ENCODE results near the gene CCBE1.
"Not testable (repeated sequence)": the region's sequence is repeated elsewhere in the genome, so short reads cannot be mapped to it uniquely, and the experiment has no call there.

CCBE1 gene

DNA sequence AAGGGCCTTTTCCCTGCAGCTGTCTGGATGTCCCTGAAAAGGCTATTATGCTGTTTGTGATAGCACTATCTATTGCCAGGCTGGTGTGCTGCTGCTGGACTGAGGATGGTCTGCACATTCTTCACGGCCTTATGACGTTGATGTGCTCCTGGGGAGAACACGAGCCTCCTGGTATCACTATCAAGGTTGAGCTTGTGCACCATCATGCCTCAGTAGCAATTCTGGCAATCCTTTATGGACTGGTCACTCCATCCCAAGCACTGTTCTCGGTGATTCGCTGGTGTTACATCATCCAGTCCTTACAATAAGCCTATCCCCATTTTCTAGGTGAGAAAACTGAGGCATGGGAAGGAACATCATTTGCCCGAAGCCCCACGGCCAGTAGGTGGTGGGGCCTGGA, 18.2 kb upstream of the CCBE1 start:
- DNase-seq (ENCODE audit: low spot score) = no peak

DNA sequence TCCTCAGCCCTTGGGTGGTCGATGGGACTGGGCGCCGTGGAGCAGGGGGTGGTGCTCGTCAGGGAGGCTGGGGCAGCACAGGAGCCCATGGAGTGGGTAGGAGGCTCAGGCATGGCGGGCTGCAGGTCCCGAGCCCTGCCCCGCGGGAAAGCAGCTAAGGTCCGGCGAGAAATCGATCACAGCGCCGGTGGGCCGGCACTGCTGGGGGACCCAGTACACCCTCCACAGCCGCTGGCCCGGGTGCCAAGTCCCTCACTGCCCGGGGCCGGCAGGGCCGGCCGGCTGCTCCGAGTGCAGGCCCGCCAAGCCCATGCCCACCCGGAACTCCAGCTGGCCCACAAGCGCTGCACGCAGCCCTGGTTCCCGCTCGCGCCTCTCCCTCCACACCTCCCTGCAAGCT, 16.9 kb upstream of the CCBE1 start:
- not testable (repeated sequence) for DNase-seq (ENCODE audit: low spot score)

DNA sequence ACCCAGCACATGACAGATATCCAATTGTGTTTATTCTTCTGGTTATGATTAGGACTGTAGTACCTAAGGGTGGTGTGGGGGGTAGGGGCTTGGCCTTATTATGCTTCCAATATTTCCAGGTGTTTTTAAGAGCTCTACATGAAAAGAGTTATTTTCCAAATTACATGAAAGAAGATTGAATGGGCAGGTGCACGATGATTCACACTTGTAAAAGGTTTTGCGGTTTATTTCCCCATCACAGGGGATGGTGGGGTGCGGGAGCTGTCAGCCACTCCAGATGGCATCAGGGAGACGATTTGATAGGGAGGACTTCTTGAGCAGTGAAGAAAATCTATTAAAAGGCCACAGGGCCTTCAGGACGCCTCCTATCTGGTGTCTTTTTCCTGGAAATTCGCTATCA, 15.1 kb upstream of the CCBE1 start:
- DNase-seq (ENCODE audit: low spot score) = no peak

GRCh38 chr18:59708988-59709387, 11.8 kb upstream of the CCBE1 start:
- no peak for DNase-seq (ENCODE audit: low spot score)

- no peak for DNase-seq (ENCODE audit: low spot score)
Observed at GRCh38 chr18:59707306-59707705, 10.1 kb upstream of the CCBE1 start.

DNA sequence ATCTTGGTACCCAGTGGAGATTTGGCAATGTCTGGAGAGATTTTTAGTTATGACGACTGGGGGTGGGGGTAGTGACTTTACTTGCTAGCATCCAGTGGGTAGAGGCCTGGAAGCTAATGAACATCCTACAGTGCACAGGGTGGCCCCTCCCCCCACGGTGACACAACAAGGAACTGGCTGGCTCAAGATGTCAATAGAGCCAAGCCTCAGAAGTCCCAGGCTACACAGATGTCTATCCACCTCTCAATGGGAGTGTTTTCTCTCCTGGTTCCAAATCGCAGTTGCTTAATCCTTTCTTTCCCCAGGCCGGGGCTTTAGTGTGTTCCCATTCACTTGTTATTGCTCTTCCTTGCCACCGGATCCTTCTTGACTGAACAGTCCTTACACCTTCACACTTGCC, 9.3 kb upstream of the CCBE1 start:
- DNase-seq (ENCODE audit: low spot score) = no peak

- DNase-seq (ENCODE audit: low spot score) = no peak
Observed at GRCh38 chr18:59705145-59705544, 7.9 kb upstream of the CCBE1 start.

DNA sequence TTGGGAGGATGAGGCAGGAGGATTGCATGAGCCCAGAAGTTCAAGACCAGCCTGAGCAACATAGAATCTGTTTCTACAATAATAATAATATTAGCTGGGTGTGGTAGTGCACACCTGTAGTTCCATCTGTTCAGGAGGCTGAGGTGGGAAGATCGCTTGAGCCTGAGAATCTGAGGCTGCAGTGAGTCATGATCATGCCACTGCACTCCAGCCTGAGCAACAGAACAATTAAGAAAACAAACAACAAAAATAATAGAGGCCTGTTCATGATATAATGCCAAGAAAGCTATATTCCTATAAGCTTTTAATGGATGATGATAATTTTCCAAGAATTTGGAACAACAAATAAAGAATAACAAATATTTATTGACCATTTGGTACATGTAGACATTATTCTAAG, 6.9 kb upstream of the CCBE1 start:
- no peak for DNase-seq (ENCODE audit: low spot score)

GRCh38 chr18:59701272-59701671, 4.0 kb upstream of the CCBE1 start:
- DNase-seq (ENCODE audit: low spot score) = no peak

- no peak for DNase-seq (ENCODE audit: low spot score)
Observed at GRCh38 chr18:59700535-59700967, 3.3 kb upstream of the CCBE1 start.

- DNase-seq (ENCODE audit: low spot score) = no peak
Observed at GRCh38 chr18:59699750-59700534, 2.7 kb upstream of the CCBE1 start.

GRCh38 chr18:59699061-59699460, 1.8 kb upstream of the CCBE1 start:
- DNase-seq (ENCODE audit: low spot score) = no peak

DNA sequence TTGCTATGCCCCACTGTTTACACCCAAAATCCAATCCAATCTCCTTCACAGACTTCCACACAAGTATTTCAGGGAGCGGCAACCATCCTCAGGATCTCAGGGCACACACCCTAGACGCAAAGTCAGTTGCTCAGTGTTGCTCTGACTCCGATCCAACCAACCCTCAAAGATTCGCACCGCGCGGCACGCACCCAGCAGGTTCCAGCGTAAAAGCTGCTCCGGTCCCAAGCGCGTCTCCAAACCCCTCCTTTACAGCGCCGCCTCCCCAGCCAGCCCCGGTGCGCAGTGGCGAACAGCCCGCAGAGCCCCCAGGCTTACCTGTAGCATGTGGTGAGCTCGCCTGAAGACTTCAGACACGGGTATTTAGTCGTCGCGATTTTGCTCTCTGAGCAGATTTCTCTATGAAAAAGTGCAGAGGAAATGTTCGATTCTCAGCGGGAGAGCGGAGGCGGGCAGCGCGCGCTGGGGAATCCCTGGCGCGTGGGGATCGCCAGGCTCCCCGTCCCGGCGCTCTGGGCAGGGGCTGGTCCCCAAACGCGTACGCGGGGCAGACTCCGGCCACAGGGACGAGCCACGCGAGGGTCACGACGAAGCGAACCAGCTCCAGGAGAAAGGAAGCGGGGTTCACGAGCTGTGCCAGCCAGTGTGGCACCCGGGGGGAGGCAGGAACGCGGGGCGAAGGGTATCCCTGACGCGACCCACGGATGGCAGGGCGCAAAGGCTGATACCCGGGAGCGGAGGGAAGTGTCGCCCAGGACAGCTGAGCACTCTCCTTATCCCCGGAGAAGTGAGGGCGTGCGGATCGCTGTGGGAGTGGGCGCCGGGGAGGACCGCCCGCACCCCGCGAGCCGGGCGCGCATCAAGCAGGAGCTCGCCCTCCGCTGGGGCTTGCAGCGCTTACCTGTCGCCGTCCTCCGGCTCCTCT, 650 bp downstream of the CCBE1 start:
- no peak for DNase-seq (ENCODE audit: low spot score)

GRCh38 chr18:59695551-59695950, 1.7 kb downstream of the CCBE1 start:
- DNase-seq (ENCODE audit: low spot score) = no peak

DNA sequence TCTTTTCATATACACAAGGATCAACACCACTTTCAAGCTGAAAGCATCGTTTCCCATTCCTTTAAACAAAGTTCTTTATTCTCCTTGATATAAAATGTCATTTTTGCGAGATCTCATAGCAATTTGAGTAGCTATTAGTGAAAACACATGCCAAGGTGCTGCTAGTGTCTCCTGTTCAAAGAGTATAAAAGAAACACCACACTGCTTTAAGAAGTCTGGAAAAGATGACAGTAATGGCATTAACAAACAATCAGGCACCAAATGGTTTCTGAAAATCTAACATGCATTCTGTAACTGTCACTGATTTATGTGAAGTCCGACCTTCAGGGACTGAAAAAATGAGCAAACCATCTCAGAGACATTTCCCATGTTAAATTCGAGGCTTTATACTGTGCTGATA, 2.4 kb downstream of the CCBE1 start:
- DNase-seq (ENCODE audit: low spot score) = no peak

DNA sequence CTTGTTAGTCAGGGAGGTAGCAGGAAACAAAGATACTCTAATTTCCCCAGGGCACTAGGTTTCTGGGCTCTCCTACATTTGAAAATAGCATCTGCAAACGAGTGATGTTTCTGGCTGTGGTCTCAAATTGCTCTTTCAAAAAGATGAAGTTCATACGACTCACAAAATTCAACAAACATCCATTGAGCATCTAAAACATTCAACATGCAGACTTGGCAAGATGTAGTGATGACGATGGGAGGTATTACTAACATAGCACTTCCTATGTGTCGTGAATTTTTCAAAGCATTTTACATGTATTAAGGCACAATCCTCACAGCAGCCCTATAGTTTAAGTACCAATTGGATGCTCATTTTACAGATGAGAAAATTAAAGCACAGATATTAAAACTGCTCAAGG, 5.2 kb downstream of the CCBE1 start:
- DNase-seq (ENCODE audit: low spot score) = no peak

GRCh38 chr18:59690996-59691395, 6.2 kb downstream of the CCBE1 start:
- no peak for DNase-seq (ENCODE audit: low spot score)

GRCh38 chr18:59690186-59690982, 6.8 kb downstream of the CCBE1 start:
- DNase-seq (ENCODE audit: low spot score) = no peak

DNA sequence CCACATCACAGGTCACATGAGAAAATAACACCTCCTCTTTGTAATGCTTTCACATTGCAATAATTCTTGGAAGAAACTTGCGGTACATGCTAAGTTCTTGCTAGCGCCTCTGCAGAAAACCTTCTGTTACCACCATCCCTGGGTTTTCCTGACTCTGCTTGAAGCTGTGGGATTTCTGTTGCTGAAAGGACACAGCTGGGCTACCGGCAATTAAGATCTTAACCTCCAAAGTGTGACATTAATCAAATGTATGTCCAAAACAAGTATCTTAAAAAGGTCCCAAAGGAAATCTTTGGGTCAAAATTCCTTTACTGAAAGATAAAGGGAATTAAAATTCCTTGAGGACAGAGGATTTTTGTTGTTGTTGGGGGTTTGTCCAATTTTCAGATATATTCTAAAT, 7.5 kb downstream of the CCBE1 start:
- DNase-seq (ENCODE audit: low spot score) = no peak

GRCh38 chr18:59686260-59686659, 11.0 kb downstream of the CCBE1 start:
- DNase-seq (ENCODE audit: low spot score) = no peak

DNA sequence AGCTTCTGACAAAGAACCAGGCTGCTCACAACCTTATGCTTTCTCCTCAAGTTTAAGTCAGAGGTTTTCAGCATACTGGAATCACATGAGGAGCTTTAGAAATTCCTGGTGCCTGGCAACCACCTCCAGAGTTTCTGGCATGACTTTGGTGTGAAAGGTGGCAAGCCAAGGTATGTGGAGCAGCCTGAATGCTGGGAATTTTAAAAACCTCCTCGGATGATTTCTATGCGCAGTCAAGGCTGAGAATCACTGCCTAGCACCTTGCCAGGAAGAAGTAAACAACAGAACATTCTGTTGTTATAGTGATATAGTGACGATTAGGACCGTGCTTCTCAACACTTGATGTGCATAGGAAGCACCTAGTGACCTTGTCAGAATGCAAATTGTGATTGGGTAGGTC, 11.7 kb downstream of the CCBE1 start:
- DNase-seq (ENCODE audit: low spot score) = no peak

DNA sequence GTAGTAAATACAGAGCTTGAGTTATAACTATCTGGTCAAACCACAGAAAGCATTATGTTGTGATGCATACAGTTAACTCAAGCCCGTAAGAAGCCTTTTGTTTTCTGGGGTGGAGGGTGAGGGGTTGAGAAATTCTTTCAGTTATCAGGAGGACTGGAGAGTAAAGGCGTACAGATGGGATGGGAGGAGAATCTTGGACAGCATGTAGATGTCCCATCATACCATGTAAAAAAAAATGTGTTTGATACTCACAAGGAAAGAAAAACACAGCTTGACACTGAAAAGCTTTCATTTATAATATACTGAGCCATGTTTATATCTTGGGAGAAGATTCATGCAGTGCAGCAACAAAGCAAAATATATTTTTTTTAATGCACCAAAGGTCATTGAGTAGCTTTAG, 12.4 kb downstream of the CCBE1 start:
- no peak for DNase-seq (ENCODE audit: low spot score)
